ENCODE results near the gene NDUFA1.

- TF ChIP-seq ZNF274 (IDR thresholded peaks at IDR 0.05; ENCODE audit: insufficient read depth, insufficient read length) = no peak
- TF ChIP-seq EZH2 (IDR thresholded peaks at IDR 0.05; ENCODE audit: borderline replicate concordance, control insufficient read depth, low read depth, low read length) = no peak
- TF ChIP-seq, protein P1, sequence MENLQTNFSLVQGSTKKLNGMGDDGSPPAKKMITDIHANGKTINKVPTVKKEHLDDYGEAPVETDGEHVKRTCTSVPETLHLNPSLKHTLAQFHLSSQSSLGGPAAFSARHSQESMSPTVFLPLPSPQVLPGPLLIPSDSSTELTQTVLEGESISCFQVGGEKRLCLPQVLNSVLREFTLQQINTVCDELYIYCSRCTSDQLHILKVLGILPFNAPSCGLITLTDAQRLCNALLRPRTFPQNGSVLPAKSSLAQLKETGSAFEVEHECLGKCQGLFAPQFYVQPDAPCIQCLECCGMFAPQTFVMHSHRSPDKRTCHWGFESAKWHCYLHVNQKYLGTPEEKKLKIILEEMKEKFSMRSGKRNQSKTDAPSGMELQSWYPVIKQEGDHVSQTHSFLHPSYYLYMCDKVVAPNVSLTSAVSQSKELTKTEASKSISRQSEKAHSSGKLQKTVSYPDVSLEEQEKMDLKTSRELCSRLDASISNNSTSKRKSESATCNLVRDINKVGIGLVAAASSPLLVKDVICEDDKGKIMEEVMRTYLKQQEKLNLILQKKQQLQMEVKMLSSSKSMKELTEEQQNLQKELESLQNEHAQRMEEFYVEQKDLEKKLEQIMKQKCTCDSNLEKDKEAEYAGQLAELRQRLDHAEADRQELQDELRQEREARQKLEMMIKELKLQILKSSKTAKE (IDR thresholded peaks at IDR 0.05; ENCODE audit: low read depth, poor library complexity, severe bottlenecking) = no peak
- TF ChIP-seq SREBF1 (IDR thresholded peaks at IDR 0.05; ENCODE audit: low read length) = no peak
- no peak for TF ChIP-seq BHLHE40 (IDR thresholded peaks at IDR 0.05; ENCODE audit: borderline replicate concordance in 1 of 2, low read depth in 2 of 2, low read length in 1 of 2)
- no peak for TF ChIP-seq KLF5 (IDR thresholded peaks at IDR 0.05; ENCODE audit: partially characterized antibody)
- no peak for TF ChIP-seq POLR2A (IDR thresholded peaks at IDR 0.05; ENCODE audit: low read depth, low read length)
- no peak for TF ChIP-seq MXI1 (IDR thresholded peaks at IDR 0.05; ENCODE audit: low read depth, low read length)
- no peak for TF ChIP-seq GABPA (IDR thresholded peaks at IDR 0.05; ENCODE audit: low read depth)
- no peak for TF ChIP-seq SUZ12 (IDR thresholded peaks at IDR 0.05; ENCODE audit: unreplicated experiment)
- peak; percentile 77 for TF ChIP-seq YY1 (IDR thresholded peaks at IDR 0.05; ENCODE audit: low read depth, low read length)
These were observed 9.2 kb downstream of the NDUFA1 start for GRCh38 chrX:119880552-119881437.
